PC-3 (cell line): ENCODE results near the gene SCGB1C1.

Source experiments
- EZH2 ChIP-seq: fragments of 300-600 bp; sonication (generic); IDR thresholded peaks from one replicate; pipeline ENCODE4 v1.6.1; 2017; ENCODE audit warnings: antibody characterized with exemption, mild to moderate bottlenecking, low read length; ENCODE audit not compliant: unreplicated experiment
- EZH2phosphoT487 ChIP-seq: fragments of 300-600 bp; sonication (generic); IDR thresholded peaks from 2 replicates; pipeline ENCODE4 v1.6.1; 2018; ENCODE audit warnings: mild to moderate bottlenecking, antibody characterized with exemption, low read length, borderline replicate concordance
- TF ChIP-seq, protein P1 (sequence below): fragments of 300-600 bp; sonication (generic); conservative IDR thresholded peaks from 2 replicates; pipeline ENCODE4 v1.5.1; 2017; ENCODE audit warnings: antibody characterized with exemption, low read depth, mild to moderate bottlenecking, low read length

DNA sequence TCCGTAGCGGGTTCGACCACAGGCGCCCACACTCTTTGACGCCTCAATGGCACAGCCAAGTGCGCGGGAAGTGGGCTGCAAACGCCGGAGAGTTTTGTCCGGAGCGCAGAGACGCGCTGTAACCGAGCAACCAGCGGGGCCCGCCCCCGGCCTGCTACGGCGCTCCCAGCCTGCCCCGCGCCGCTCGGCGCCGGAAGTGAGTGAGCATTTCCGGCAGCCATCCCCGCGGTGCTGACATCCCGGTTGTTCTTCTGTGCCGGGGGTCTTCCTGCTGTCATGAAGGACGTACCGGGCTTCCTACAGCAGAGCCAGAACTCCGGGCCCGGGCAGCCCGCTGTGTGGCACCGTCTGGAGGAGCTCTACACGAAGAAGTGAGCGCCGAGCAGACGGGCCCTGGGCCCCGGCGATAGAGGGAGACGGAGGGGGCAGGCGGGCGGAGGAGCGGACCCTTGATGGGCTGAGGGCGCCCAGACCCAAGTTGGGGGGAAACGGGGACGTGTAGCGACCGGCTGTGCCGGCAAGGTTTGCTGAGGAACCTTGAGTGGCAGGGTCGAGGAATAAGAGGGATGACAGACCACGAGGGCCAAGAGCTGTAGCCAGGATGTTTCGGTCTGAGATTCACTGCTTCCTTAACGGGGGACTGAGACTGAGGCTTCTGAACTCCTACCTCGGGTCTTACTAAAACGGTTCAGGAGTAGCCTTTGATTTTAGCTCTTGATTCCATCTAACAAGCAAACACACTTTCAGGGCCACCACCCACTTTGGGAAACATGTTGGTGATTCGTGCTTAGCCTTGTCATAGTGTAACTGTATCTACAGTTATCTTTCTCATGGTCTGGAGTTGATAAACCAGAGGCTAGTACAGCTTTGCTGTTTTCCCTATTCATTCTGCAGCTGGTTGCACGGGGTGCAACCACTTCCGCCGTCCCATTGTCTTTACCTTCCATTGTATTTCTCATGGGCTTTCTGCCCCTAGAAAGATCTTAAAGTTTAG lies 44.2 kb downstream of the SCGB1C1 start, which contains the start of gene PSMD13:
- TF ChIP-seq, protein P1, sequence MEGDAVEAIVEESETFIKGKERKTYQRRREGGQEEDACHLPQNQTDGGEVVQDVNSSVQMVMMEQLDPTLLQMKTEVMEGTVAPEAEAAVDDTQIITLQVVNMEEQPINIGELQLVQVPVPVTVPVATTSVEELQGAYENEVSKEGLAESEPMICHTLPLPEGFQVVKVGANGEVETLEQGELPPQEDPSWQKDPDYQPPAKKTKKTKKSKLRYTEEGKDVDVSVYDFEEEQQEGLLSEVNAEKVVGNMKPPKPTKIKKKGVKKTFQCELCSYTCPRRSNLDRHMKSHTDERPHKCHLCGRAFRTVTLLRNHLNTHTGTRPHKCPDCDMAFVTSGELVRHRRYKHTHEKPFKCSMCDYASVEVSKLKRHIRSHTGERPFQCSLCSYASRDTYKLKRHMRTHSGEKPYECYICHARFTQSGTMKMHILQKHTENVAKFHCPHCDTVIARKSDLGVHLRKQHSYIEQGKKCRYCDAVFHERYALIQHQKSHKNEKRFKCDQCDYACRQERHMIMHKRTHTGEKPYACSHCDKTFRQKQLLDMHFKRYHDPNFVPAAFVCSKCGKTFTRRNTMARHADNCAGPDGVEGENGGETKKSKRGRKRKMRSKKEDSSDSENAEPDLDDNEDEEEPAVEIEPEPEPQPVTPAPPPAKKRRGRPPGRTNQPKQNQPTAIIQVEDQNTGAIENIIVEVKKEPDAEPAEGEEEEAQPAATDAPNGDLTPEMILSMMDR, result no peak
- TF ChIP-seq EZH2, result no peak
- no peak for TF ChIP-seq EZH2phosphoT487
